Measurements from ENCODE around the gene OR1F1.

OR1F1 gene

DNA sequence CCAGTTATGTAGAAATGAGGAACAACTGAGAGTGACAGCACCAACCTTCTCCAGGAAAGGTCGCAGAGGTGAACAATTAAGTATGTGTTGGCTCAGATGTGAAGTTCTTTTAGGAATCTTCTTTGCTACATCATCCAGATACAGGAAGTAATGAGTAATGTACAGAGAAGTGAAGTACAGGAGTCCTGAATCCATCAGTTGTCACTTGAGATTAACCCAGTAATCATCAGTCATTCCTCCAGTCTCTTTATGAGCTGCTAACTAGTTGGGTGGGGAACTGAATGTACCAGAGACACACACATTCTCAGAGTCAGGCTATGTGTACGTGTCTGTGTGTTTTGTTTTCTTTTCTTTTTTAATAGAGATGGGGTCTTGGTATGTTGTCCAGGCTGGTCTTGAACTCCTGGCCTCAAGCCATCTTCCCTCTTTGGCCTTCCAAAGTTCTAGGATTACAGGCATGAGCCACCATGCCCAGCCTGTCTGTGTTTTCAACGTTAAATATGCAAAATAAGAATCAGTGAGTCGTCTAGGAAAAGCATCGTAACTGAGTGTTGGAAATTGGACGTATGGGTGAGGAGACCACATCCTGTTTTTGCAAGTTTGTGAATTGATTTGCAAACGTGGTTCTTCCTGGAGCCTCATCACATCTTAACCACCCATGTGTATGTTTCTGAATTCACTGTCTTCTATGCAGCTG lies 27.0 kb downstream of the OR1F1 start:
- no peak overlapping the region for H3K4me2 ChIP-seq (ENCODE audit: low read length)
- H3K9ac ChIP-seq = no peak overlapping the region
- no peaks in the 10 kb centered on the region for H3K9me3 ChIP-seq (ENCODE audit: control insufficient read depth, low read length)
- H3K79me2 ChIP-seq = no peaks in the 10 kb centered on the region
- H3K4me1 ChIP-seq = peaks cover 5% of the 10 kb centered on the region
- TF ChIP-seq, protein P1, sequence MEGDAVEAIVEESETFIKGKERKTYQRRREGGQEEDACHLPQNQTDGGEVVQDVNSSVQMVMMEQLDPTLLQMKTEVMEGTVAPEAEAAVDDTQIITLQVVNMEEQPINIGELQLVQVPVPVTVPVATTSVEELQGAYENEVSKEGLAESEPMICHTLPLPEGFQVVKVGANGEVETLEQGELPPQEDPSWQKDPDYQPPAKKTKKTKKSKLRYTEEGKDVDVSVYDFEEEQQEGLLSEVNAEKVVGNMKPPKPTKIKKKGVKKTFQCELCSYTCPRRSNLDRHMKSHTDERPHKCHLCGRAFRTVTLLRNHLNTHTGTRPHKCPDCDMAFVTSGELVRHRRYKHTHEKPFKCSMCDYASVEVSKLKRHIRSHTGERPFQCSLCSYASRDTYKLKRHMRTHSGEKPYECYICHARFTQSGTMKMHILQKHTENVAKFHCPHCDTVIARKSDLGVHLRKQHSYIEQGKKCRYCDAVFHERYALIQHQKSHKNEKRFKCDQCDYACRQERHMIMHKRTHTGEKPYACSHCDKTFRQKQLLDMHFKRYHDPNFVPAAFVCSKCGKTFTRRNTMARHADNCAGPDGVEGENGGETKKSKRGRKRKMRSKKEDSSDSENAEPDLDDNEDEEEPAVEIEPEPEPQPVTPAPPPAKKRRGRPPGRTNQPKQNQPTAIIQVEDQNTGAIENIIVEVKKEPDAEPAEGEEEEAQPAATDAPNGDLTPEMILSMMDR (IDR thresholded peaks at IDR 0.05) = no peak
- H3K4me3 ChIP-seq (ENCODE audit: low read depth, low read length) = no peak overlapping the region
- no peaks in the 10 kb centered on the region for H3K27me3 ChIP-seq (ENCODE audit: control insufficient read depth, insufficient read depth, low read length)
- H3K27ac ChIP-seq = no peak overlapping the region
- no peak overlapping the region for H2AFZ ChIP-seq
- no peaks in the 10 kb centered on the region for H3K36me3 ChIP-seq (ENCODE audit: control insufficient read depth, insufficient read depth, low read length)

DNA sequence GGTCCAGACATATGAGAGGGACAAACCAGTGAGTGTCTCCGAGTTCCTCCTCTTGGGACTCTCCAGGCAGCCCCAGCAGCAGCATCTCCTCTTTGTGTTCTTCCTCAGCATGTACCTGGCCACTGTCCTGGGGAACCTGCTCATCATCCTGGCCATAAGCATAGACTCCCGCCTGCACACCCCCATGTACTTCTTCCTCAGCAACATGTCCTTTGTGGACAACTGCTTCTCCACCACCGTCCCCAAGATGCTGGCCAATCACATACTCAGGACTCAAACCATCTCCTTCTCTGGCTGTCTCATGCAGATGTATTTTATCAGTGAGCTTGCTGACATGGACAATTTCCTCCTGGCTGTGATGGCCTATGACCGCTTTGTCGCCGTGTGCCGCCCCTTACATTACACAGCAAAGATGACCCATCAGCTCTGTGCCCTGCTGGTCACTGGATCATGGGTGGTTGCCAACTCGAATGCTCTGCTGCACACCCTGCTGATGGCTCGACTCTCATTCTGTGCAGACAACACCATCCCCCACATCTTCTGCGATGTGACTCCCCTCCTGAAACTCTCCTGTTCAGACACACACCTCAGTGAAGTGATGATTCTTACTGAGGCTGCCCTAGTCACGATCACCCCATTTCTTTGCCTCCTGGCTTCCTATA lies 27.7 kb downstream of the OR1F1 start:
- TF ChIP-seq, protein P1 (IDR thresholded peaks at IDR 0.05) = no peak
- no peaks in the 10 kb centered on the region for H3K36me3 ChIP-seq (ENCODE audit: control insufficient read depth, insufficient read depth, low read length)
- H2AFZ ChIP-seq = no peak overlapping the region
- H3K27me3 ChIP-seq (ENCODE audit: control insufficient read depth, insufficient read depth, low read length) = no peaks in the 10 kb centered on the region
- no peak overlapping the region for H3K4me2 ChIP-seq (ENCODE audit: low read length)
- no peak overlapping the region for H3K27ac ChIP-seq
- H3K79me2 ChIP-seq = no peaks in the 10 kb centered on the region
- no peak overlapping the region for H3K4me3 ChIP-seq (ENCODE audit: low read depth, low read length)
- peaks cover 5% of the 10 kb centered on the region for H3K4me1 ChIP-seq
- H3K9me3 ChIP-seq (ENCODE audit: control insufficient read depth, low read length) = no peaks in the 10 kb centered on the region
- no peak overlapping the region for H3K9ac ChIP-seq

DNA sequence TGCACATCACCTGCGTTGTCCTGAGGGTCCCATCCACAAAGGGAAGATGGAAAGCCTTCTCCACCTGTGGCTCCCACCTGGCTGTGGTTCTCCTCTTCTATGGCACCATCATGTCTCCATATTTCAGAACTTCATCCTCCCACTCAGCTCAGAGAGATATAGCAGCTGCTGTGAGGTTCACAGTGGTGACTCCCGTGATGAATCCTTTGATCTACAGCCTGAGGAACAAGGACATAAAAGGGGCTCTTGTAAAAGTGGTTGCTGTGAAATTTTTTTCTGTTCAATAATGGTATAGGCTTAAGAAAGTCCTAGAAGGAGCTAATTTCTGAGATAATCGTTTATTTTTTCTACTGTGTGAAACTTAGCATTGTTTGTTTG lies 28.2 kb downstream of the OR1F1 start:
- Histone ChIP-seq H3K27ac (no peak overlapping the region), H3K4me2 (ENCODE audit: low read length) (no peak overlapping the region), H3K4me3 (ENCODE audit: low read depth, low read length) (no peak overlapping the region), H3K4me1 (peaks cover 5% of the 10 kb centered on the region), H3K27me3 (ENCODE audit: control insufficient read depth, insufficient read depth, low read length) (no peaks in the 10 kb centered on the region), H3K9ac (no peak overlapping the region), H3K79me2 (no peaks in the 10 kb centered on the region), H3K36me3 (ENCODE audit: control insufficient read depth, insufficient read depth, low read length) (no peaks in the 10 kb centered on the region), H3K9me3 (ENCODE audit: control insufficient read depth, low read length) (no peaks in the 10 kb centered on the region), H2AFZ (no peak overlapping the region)
- TF ChIP-seq, protein P1 (IDR thresholded peaks at IDR 0.05) = no peak

DNA sequence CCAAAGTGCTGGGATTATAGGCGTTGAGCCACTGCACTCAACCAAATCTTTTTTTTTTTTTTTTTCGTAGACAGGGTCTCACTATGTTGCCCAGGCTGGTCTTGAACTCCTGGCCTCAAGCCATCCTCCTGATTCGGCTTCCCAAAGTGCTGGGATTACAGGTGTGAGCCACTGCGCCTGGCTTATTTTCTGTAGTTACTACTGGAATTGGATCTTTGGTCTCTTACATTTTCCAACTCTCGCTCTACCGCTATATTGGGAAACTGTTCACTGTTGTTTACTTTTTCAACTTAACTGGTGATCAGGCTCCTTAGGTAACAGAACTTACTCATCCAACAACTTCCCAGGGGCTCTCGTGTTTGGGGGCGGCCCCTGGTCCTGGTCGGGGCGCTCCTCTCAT lies 32.8 kb downstream of the OR1F1 start:
- H3K36me3 ChIP-seq (ENCODE audit: control insufficient read depth, insufficient read depth, low read length) = no peaks in the 10 kb centered on the region
- no peaks in the 10 kb centered on the region for H3K4me1 ChIP-seq
- no peak overlapping the region for H3K9ac ChIP-seq
- H3K27me3 ChIP-seq (ENCODE audit: control insufficient read depth, insufficient read depth, low read length) = no peaks in the 10 kb centered on the region
- TF ChIP-seq, protein P1 (IDR thresholded peaks at IDR 0.05) = no peak
- no peak overlapping the region for H3K4me3 ChIP-seq (ENCODE audit: low read depth, low read length)
- no peak overlapping the region for H3K4me2 ChIP-seq (ENCODE audit: low read length)
- H3K9me3 ChIP-seq (ENCODE audit: control insufficient read depth, low read length) = peaks cover 13% of the 10 kb centered on the region
- H2AFZ ChIP-seq = no peak overlapping the region
- H3K27ac ChIP-seq = no peak overlapping the region
- H3K79me2 ChIP-seq = no peaks in the 10 kb centered on the region

All from parathyroid adenoma (tissue), 2 donors.